GM12892 (cell line): ENCODE measurements around the gene OBP2B.

Experiments used
- POLR2A ChIP-seq: IDR thresholded peaks from 2 replicates; pipeline ENCODE4 v1.6.1; 2011; ENCODE audit warnings: low read depth, low read length, control low read depth
- POLR2AphosphoS5 ChIP-seq: IDR thresholded peaks from 2 replicates; pipeline ENCODE4 v1.6.1; 2011; ENCODE audit warnings: low read depth, low read length, control low read depth
- TAF1 ChIP-seq: IDR thresholded peaks from 2 replicates; pipeline ENCODE4 v1.6.1; 2011; ENCODE audit warnings: low read depth, mild to moderate bottlenecking, control low read depth, low read length, borderline replicate concordance

GRCh38 chr9:133167769-133168168 is 41.3 kb downstream of the OBP2B start:
- TF ChIP-seq POLR2AphosphoS5 (no peak), POLR2A (no peak), TAF1 (no peak)
